Activated CD4-positive, CD25-positive, alpha-beta regulatory T cell treated with anti-CD3 and anti-CD28 coated beads, Interleukin-2, amount 50 U/mL, for 72 hours (primary cell): ENCODE results near the gene STRADA.
"Not testable (repeated sequence)": the region's sequence is repeated elsewhere in the genome, so short reads cannot be mapped to it uniquely, and the experiment has no call there.

Source experiments
- DNase-seq: peaks from one replicate; pipeline ENCODE4 v3.0.0; 2021

STRADA gene

DNA sequence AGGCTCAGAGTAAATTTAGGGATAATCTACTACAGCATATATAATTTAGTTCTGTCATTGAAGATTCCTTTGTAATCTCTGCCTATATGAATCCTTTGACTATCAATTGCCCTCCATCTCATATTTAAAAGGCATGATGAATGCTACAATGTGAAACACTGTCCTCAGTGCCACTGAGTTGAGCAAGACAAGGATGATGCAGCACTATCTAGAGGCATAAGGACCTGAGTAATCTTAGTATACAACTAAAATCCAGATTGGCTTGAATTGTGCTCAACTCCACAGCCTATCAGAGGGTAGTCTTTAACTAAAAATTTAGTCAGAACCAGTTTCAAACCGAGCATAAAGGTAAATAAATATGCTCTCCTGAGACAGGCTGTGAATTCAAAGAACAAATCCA is 11.6 kb upstream of the STRADA start:
- DNase-seq: no peak

DNA sequence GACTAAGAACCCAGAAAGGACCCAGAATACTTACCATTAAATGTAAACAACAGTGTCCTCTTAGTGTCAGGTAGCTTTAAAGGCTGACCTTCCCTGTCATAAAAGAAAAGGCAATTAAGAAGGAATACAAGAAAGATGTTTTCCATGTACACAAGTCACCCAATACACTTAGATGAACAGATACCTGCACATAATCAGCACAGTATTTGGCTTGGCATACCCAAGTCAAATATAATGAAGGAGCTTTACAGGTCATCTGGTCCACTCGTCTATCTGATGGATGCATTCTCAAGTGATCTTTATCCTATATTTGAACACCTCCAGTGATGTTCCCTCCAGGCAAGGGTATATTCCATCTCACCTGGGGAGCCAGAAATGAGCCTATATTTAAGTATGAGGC is 11.1 kb upstream of the STRADA start:
- no peak for DNase-seq

DNA sequence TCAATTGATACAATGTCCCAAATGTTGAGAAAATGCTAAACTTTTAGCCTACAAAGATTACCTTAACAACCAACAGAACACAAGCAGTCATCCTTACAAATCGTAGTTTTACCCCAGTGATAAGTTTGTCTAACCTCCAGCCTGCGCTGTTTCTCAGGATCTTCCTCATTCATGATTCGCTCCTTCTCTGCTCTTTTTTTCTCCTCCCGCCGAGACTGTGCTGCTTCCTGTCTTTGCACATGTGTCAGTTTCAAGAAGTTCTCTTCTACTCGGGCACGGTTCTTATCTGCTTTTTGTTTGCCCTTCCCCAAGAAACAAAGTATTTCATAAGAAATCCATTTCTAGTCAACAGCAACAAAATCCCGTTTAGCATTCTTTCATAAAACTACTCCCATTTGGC is 10.2 kb upstream of the STRADA start:
- DNase-seq: no peak

DNA sequence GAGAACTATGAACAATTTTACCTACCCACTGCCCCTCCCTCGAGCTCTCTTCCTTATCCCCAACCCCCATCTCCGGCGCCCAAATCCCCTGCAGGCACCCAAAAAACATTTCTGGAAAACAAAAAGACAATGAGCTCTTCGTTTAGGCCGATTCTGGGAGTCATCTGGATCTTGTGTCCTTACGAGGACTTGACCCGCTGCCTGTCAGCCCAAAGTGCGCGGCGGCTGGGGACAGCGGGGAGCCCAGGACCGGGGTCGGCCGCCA is 524 bp downstream of the STRADA start:
- no peak for DNase-seq

DNA sequence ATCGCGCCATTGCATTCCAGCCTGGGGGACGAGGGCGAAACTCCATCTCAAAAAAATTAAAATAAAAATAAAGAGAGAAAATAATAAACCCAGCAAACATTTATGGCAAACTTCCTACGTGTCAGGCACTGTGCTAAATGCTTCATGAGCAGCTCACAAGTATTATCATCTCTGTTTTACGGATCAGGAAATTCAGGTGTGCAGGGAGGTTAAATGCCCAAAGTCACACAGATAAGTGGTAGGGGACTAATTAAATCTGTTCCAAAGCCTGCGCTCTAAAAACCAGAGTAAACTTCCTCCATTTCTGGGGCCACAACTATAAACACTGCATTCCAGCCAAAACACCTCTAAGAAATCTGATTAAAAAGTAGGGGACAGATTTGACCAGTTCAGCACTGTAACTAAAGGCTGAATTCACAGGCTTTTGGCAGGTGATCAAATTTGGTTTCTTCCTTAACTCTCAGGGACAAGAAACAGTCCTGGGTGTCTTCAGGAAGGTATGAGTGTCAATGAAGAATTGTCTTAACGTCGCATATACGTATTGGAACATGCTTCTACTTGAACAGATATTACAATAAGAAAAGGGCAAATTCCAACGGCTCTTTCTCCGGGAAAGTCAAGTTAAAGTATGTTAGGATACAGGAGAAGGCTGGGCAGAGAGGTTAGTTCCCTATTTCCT is 996 bp downstream of the STRADA start:
- no peak for DNase-seq

DNA sequence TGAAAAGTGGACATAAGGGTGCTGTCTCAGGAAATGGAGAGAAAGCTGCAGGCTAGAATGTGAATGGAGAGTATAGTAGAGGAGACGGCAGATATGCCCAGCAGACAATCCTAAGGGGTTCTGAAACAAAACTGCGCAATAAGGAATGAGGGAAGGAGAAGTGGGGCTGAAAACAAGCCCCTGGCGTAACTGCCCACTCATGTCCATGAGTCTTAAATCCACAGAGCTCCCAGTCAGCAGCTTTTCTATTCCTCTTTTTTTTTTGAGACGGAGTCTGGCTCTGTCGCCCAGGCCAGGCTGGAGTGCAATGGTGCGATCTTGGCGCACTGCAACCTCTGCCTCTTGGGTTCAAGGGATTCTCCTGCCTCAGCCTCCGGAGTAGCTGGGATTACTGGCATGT is 5.9 kb downstream of the STRADA start:
- DNase-seq: no peak

DNA sequence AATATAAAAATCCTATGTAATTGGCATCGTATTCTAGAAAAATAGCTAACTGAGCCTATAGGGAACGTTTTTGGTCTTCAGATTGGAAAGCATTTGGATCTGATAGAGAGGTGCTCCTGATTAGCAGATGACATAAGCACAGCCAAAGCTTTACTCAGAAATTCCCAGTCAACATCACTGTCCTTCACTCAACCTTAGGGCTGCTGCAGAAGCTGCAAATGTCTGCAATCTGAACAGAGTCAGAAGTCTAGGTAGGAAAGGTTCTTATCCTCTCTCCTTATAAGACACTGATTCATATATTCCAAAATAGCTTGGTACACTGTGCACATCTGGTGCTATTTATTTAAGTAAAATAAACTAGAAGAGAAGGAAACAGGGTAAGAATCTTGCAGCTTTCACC is 19.2 kb downstream of the STRADA start:
- no peak for DNase-seq

DNA sequence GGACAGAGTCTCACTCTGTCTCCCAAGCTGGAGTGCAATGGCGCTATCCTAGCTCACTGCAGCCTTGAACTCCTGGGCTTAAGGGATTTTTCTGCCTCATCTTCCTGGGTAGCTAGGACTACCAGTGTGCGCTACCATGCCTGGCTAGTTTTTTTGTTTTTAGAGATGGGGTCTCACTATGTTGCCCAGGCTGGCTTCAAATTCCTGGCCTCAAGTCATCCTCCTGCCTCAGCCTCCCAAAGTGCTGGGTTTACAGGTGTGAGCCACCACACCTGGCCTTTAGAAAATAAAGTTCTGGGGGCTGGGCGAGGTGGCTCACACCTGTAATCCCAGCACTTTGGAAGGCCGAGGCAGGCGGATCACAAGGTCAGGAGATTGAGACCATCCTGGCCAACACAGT is 21.4 kb downstream of the STRADA start:
- not testable (repeated sequence) for DNase-seq

DNA sequence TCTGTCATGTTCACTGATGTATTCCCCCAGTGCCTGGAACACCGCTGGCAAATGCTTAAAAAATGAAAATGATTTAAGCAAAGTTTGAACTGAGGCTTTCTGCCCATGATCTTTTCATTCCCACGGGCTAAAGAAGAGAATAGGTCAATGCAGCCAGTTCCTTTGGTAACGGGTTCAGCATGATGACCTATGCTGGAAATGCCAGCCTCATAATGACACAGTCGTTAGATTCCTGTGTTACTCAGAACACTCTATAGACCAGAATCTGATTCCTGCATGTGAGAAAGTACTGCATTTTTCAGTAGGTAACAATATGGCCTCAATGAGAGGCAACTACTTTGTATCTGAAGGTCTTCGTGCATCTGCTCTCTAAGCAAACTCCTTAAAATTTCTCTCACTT is 22.6 kb downstream of the STRADA start:
- DNase-seq: no peak

DNA sequence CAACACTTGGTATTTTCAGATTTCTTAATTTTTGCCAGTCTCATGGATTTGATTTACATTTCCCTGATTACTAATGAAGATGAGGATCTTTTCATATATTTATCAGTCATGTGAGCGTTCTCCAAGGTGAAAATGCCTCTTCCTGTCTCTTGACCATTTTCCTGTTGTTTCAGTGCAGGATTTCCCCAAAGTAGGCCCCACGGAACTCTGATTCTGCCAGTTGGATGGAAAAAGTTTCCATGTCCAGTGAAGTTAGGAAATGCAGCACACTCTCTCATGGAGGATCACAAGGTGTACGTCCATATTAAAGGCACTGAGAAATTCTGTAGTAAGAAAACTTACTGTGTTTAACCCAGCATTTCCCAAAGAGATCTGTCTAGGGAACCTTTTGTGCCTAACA is 25.2 kb downstream of the STRADA start:
- no peak for DNase-seq

DNA sequence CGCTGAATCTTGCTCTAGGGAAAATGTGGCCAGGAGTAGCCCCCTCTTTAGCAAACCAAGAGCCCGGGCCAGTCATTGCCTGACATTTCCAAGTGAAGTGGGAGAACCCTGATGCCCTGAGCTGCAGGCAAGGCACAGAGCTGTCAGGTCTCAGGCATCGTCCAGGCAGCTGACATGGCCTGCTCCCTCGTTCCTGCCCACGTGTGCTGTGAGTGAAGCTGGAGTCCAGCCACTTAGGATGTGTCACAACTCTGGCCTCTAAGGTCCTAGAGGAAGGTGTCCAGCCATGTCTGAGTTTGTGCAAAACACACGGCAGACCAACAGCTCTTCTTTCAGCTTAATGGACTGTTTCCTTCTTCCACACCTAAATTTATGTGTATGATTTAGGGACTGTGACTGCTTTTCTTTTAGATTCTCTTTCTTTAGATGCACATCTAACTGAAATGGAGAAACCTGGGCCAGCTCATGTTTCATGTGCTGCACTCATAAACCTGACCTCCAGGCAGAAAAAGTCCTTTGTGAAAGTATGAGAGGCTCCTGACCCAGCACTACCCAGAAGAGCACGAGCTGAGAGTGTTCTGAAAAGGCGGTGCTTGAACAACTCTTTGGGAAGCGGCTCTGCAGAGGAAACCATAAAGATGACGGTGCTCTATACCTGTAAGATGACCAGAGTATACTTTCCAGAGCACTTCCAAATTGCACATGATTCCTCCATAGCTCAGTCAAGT is 26.9 kb downstream of the STRADA start:
- no peak for DNase-seq

DNA sequence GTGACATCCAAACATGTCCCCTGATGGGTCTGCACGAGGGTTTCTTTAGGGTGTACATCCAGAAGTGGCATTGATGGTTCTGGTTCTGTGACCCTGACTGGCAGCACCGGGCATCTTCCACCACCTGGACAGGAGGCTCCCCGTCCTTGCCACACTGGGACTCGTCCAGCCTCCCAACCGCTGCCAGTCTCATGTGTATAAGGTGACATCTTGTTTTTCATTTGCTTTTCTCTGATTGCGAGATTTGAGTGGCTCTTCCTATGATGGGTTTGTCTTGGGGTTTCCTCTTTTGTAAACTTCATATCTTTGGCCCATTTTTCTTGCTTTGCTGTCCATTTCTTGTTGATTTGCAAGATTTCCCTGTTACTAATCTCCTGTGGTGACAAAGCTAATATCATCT is 32.5 kb downstream of the STRADA start:
- no peak for DNase-seq

DNA sequence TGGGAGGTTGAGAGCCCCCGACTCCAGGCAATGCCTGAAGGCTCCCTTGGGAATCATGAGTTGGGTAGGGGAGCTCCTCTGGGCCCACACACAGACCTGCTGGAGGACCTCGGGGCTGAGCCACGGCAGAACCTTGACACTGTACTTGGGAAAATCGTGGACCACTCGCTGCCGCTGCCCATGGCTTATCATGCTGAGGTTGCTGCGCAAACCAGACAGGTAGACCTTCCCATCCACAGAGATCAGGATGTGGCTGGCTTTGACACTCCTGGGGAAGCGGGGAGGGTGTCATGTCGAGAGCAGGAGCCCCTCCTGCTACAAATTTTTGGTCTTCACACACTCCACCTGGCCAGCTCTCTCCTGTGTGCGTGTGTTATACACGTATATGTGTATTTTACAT is 34.4 kb downstream of the STRADA start:
- DNase-seq: no peak

DNA sequence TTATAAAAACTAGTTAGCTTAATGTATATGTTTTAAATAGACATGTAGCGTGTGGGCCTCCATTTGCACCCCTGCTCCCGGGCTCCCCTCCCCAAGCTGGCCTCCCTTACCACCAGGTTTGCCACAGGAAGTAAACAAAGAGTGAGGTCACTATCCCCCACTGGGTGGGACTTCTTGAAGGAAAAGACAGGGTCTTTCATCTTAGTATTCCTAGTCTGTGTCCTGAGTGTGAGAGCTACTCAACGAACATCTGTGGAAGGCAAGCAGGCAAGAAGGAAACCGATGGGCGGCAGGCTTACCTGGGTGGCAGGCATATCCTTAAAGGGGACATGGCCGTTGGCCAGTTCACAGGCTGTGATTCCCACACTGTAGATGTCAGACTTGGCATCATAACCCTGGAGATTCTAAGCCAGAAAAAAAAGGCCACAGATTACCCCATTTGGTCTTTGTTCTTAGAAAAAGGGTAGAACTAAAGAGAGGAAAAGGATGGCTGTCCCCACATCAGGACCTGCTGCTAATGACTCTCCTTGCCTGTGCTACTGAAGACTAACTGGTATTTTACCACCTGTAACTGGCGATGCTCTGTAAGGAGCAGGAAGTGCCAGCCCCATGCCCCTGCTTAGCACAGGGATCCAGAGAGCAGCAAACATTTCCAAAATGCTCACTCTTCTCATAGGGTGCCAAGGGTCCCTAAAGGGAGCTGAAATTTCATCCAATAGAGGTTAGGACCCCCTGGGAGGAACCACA is 35.1 kb downstream of the STRADA start:
- no peak for DNase-seq

DNA sequence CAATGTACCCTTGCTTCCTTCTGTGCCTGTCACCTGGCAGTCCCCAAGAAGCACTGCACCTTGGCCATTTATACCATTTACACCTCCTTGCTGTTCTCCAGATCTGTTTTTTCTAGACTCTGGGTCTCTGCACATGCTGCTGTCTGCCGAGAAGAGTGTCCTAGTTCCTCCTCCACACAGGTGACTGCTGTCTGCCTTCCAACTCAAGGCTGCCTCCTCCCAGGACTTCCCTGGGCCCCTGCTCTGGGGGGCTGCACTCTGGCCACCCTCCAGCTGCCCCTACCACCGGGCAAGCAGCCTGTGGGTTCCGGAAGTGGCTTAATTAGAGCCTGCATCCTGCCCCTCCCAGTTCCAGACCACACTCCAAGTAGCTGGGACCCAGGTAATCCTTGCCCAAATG is 35.9 kb downstream of the STRADA start:
- no peak for DNase-seq

DNA sequence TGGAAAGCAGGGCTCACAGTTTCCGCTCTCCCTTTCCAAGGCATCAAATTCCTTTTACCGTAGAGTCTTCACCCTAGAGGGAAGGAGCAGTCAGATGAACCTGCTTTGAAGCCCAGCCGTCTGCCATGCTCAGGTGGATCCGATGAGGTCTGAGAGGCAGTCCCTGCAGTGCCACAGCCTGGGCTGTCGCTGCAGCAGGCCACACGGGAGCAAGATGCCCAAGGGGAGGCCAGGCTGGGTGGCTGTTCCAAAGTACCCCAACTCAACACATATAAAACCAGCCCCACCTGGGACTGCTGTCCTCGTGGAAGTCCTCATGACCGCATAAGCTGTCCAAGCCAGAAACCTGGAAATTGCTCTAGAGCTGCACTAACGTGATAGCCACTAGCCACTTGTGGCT is 36.8 kb downstream of the STRADA start:
- DNase-seq: no peak

DNA sequence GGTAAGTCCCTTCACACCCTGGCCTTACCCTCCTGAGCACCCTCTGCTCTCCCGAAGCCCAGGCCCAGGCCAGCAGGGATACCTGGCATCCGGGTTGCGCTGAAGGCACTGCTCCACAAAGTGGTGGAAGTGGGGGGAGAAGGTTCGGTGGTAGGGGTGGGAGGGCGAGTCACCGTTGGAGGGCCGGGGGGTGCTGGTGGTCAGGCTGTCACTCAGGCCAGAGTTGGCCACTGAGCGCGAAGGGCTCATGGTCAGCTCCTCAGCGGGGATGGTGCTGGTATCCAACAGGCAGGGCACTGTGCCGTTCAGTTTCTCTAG is 37.4 kb downstream of the STRADA start:
- no peak for DNase-seq

DNA sequence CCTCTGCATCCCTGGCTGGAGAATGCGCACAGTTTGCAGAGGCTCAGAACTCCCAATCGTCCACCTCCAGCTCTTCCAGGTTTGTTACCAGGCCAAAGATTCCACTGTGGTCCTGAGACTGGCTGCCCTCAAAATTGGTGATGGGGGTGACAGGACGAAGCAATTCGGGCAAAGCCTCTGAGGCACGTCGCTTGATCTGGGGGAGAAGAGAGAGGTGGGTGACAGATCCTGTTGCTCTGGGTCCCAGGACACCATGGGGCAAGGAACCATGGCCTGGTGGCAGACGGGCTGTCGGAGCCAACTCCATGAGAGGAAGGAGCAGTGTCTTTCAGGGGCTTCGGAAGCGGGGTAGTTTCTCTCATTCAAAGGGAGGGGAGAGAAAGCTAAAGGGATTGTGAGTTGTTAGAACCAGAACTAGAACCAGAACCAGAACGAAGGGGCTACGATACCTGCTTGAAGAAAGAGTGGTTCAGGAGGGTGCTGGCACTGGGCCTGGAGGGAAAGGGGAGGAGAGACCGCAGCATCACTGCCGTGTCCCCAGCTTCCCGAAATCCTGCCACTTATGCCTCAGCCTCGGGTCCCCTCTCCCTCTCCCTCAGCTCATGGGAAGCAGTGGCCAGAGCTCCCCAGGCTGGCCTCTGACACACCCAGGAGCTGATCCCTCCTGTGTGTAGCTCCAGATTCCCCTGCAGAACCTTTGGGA is 37.9 kb downstream of the STRADA start:
- no peak for DNase-seq

DNA sequence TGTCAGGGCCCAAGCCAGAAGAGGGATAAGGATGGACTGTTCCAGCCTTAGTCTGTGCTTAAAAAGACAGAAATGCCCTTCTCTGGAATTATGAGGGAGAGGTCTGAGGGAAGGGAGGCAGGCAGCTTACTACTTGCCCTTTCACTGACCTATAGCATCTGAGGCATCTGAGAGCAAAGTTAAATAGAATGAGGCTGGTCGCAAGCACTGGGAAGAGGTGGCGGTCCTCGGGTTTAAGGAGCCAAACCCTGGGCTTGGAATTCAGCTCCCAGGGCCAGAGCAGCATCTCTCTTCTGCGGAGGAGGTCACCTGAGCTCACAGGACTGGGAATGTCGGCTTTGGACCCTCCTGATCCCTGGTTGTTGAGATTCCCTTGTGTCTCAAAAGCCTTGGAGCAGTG is 38.6 kb downstream of the STRADA start:
- no peak for DNase-seq

DNA sequence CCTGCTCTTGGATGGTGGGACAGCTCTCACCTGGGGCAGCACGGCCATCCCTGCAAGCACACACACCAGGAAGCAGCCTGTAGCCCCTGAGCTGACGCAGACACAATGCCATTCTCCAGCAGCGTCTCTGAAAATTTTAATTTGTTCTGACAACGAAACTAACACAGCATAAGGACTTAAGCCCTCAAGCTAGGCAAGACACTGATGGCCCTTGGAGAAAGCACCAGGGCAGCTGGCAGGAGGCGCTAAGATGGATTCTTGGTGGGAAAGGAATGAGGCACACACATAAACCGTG is 38.9 kb downstream of the STRADA start:
- no peak for DNase-seq

DNA sequence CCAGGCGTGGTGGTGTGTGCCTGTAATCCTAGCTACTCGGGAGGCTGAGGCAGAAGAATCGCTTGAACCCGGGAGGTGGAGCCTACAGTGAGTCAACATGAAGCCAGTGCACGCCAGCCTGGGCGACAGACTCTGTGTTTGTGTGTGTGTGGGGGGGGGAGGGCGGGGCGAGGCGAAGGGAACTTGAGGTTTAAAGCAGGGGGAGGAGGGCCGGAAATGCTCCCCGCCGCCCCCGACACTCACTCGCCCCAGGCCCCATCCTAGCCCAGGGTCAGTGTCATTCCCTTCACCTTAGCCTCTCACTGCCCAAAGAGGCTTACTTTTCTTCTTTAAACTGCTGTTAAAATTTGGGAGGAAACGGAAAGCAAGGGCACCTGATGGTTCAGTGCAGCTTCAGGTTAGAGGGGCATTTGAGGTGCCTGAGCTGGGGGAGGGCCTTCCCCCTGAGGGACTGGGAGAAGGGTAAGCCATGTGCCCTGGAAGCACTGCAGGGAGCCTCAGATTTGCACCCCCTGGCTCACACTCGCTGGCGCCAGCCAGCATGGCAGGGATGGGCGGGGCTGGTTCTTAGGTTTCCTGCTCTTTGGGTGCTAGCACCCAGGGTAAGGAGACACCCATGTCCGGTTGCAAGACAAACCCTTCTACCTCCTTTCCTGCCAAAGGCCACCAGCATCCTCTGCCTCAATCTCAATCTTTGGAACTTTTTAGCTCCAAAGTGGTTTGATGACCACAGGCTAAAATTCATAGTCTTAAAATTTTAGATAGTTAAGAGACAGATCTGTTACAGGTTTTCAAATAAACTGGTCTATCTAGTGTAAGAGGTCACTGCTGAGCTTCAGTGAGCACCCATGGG is 39.5 kb downstream of the STRADA start:
- peak; percentile 70 for DNase-seq

DNA sequence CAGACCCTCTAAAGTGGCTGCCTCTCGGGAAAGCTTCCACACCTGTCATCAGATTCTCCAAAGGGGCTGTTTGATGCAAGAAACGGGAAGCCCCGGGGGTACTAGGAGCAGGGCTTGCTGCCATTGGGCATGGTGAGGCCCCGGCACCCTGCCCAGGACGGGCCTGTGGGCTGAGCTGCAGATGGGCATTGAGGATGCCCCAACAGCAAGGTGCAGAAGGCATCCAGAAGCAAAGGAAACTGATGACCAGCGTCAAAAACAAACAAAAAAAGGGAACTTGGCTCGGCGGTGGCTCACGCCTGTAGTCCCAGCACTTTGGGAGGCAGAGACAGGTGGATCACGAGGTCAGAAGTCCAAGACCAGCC is 40.2 kb downstream of the STRADA start:
- DNase-seq: no peak
